ENCODE data around the gene NUDT13. TPM values are rescaled to one million over a fixed set of nuclear protein-coding genes. Genes with fewer than 3 reads are reported as not detected.

Gene NUDT13
- total RNA-seq, 1 experiment from 2014 or later = 2.9 TPM

DNA sequence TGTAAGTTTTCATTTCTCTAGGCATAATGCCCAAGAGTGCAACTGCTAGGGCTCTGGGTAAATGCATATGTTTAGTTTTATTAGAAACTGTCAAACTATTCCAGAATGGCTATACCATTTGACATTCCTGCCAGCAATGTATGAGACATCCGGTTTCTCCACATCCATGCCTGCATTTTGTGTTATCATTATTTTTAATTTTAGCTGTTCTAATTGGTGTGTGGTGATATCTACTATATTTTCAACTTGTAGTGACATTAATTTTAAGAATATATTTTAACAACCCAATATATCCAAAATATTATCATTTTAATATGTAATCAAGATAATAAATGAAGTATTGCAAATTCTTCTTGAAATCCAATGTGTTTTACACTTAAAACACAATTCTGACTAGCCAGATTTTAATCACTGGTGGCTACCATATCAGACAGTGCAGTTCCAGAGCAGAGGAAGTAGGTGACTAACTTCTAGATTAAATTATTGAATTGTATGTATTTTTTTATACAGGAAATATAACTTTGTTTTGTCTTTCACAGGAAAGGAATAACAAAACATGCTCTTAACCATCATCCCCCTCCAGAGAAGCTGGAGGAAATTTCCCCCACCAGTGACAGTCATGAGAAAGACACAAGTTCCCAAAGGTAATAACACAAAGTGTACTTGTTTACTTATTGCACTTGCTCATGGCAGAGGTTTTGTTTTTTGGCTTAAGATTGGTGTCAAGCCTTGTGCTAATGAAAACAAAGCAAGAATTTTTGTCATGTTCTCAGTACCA lies 64.1 kb downstream of the NUDT13 start:
- POLR2A ChIA-PET = no interaction called here
- ATAC-seq = no peak
- H3K9me3 Mint-ChIP-seq = no peaks in the 10 kb centered on the region
- CTCF ChIA-PET = no interaction called here
- H3K27me3 Mint-ChIP-seq (ENCODE audit: low read depth) = no peaks in the 10 kb centered on the region
- H3K4me1 Mint-ChIP-seq = no peaks in the 10 kb centered on the region
- H3K4me3 Mint-ChIP-seq = no peak overlapping the region
- TF ChIP-seq, protein P1, sequence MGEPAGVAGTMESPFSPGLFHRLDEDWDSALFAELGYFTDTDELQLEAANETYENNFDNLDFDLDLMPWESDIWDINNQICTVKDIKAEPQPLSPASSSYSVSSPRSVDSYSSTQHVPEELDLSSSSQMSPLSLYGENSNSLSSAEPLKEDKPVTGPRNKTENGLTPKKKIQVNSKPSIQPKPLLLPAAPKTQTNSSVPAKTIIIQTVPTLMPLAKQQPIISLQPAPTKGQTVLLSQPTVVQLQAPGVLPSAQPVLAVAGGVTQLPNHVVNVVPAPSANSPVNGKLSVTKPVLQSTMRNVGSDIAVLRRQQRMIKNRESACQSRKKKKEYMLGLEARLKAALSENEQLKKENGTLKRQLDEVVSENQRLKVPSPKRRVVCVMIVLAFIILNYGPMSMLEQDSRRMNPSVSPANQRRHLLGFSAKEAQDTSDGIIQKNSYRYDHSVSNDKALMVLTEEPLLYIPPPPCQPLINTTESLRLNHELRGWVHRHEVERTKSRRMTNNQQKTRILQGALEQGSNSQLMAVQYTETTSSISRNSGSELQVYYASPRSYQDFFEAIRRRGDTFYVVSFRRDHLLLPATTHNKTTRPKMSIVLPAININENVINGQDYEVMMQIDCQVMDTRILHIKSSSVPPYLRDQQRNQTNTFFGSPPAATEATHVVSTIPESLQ (CRISPR knock-in tag; IDR thresholded peaks at IDR 0.05) = no peak
- no peak for TF ChIP-seq NFYB (CRISPR knock-in tag; conservative IDR thresholded peaks at IDR 0.05; ENCODE audit: low read depth)
- no peak for TF ChIP-seq NR3C1 (CRISPR knock-in tag; conservative IDR thresholded peaks at IDR 0.05; ENCODE audit: low read depth)
- TF ChIP-seq HMGA2 (CRISPR knock-in tag; IDR thresholded peaks at IDR 0.05) = no peak
- TF ChIP-seq, protein P2, sequence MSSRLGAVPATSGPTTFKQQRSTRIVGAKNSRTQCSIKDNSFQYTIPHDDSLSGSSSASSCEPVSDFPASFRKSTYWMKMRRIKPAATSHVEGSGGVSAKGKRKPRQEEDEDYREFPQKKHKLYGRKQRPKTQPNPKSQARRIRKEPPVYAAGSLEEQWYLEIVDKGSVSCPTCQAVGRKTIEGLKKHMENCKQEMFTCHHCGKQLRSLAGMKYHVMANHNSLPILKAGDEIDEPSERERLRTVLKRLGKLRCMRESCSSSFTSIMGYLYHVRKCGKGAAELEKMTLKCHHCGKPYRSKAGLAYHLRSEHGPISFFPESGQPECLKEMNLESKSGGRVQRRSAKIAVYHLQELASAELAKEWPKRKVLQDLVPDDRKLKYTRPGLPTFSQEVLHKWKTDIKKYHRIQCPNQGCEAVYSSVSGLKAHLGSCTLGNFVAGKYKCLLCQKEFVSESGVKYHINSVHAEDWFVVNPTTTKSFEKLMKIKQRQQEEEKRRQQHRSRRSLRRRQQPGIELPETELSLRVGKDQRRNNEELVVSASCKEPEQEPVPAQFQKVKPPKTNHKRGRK (CRISPR knock-in tag; IDR thresholded peaks at IDR 0.05; ENCODE audit: borderline replicate concordance) = no peak
- TF ChIP-seq, protein P3, sequence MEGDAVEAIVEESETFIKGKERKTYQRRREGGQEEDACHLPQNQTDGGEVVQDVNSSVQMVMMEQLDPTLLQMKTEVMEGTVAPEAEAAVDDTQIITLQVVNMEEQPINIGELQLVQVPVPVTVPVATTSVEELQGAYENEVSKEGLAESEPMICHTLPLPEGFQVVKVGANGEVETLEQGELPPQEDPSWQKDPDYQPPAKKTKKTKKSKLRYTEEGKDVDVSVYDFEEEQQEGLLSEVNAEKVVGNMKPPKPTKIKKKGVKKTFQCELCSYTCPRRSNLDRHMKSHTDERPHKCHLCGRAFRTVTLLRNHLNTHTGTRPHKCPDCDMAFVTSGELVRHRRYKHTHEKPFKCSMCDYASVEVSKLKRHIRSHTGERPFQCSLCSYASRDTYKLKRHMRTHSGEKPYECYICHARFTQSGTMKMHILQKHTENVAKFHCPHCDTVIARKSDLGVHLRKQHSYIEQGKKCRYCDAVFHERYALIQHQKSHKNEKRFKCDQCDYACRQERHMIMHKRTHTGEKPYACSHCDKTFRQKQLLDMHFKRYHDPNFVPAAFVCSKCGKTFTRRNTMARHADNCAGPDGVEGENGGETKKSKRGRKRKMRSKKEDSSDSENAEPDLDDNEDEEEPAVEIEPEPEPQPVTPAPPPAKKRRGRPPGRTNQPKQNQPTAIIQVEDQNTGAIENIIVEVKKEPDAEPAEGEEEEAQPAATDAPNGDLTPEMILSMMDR (IDR thresholded peaks at IDR 0.05) = no peak
- TF ChIP-seq, protein P4, sequence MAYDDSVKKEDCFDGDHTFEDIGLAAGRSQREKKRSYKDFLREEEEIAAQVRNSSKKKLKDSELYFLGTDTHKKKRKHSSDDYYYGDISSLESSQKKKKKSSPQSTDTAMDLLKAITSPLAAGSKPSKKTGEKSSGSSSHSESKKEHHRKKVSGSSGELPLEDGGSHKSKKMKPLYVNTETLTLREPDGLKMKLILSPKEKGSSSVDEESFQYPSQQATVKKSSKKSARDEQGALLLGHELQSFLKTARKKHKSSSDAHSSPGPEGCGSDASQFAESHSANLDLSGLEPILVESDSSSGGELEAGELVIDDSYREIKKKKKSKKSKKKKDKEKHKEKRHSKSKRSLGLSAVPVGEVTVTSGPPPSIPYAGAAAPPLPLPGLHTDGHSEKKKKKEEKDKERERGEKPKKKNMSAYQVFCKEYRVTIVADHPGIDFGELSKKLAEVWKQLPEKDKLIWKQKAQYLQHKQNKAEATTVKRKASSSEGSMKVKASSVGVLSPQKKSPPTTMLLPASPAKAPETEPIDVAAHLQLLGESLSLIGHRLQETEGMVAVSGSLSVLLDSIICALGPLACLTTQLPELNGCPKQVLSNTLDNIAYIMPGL (CRISPR knock-in tag; IDR thresholded peaks at IDR 0.05) = no peak
- TF ChIP-seq, protein P5, sequence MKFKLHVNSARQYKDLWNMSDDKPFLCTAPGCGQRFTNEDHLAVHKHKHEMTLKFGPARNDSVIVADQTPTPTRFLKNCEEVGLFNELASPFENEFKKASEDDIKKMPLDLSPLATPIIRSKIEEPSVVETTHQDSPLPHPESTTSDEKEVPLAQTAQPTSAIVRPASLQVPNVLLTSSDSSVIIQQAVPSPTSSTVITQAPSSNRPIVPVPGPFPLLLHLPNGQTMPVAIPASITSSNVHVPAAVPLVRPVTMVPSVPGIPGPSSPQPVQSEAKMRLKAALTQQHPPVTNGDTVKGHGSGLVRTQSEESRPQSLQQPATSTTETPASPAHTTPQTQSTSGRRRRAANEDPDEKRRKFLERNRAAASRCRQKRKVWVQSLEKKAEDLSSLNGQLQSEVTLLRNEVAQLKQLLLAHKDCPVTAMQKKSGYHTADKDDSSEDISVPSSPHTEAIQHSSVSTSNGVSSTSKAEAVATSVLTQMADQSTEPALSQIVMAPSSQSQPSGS (CRISPR knock-in tag; IDR thresholded peaks at IDR 0.05; ENCODE audit: borderline replicate concordance, low read depth) = no peak
- TF ChIP-seq ESRRA (CRISPR knock-in tag; IDR thresholded peaks at IDR 0.05; ENCODE audit: borderline replicate concordance) = no peak
- TF ChIP-seq ZNF671 (CRISPR knock-in tag; IDR thresholded peaks at IDR 0.05) = no peak
- TF ChIP-seq, protein P6, sequence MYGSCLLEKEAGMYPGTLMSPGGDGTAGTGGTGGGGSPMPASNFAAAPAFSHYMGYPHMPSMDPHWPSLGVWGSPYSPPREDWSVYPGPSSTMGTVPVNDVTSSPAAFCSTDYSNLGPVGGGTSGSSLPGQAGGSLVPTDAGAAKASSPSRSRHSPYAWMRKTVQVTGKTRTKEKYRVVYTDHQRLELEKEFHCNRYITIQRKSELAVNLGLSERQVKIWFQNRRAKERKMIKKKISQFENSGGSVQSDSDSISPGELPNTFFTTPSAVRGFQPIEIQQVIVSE (CRISPR knock-in tag; IDR thresholded peaks at IDR 0.05; ENCODE audit: borderline replicate concordance) = no peak
- no peak for TF ChIP-seq EMX1 (CRISPR knock-in tag; IDR thresholded peaks at IDR 0.05)
- no peak for TF ChIP-seq RORB (CRISPR knock-in tag; IDR thresholded peaks at IDR 0.05)
- no peak for TF ChIP-seq FOXP1 (CRISPR knock-in tag; IDR thresholded peaks at IDR 0.05; ENCODE audit: borderline replicate concordance)
- TF ChIP-seq, protein P7, sequence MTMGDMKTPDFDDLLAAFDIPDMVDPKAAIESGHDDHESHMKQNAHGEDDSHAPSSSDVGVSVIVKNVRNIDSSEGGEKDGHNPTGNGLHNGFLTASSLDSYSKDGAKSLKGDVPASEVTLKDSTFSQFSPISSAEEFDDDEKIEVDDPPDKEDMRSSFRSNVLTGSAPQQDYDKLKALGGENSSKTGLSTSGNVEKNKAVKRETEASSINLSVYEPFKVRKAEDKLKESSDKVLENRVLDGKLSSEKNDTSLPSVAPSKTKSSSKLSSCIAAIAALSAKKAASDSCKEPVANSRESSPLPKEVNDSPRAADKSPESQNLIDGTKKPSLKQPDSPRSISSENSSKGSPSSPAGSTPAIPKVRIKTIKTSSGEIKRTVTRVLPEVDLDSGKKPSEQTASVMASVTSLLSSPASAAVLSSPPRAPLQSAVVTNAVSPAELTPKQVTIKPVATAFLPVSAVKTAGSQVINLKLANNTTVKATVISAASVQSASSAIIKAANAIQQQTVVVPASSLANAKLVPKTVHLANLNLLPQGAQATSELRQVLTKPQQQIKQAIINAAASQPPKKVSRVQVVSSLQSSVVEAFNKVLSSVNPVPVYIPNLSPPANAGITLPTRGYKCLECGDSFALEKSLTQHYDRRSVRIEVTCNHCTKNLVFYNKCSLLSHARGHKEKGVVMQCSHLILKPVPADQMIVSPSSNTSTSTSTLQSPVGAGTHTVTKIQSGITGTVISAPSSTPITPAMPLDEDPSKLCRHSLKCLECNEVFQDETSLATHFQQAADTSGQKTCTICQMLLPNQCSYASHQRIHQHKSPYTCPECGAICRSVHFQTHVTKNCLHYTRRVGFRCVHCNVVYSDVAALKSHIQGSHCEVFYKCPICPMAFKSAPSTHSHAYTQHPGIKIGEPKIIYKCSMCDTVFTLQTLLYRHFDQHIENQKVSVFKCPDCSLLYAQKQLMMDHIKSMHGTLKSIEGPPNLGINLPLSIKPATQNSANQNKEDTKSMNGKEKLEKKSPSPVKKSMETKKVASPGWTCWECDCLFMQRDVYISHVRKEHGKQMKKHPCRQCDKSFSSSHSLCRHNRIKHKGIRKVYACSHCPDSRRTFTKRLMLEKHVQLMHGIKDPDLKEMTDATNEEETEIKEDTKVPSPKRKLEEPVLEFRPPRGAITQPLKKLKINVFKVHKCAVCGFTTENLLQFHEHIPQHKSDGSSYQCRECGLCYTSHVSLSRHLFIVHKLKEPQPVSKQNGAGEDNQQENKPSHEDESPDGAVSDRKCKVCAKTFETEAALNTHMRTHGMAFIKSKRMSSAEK (CRISPR knock-in tag; IDR thresholded peaks at IDR 0.05; ENCODE audit: borderline replicate concordance) = no peak
- TF ChIP-seq, protein P8, sequence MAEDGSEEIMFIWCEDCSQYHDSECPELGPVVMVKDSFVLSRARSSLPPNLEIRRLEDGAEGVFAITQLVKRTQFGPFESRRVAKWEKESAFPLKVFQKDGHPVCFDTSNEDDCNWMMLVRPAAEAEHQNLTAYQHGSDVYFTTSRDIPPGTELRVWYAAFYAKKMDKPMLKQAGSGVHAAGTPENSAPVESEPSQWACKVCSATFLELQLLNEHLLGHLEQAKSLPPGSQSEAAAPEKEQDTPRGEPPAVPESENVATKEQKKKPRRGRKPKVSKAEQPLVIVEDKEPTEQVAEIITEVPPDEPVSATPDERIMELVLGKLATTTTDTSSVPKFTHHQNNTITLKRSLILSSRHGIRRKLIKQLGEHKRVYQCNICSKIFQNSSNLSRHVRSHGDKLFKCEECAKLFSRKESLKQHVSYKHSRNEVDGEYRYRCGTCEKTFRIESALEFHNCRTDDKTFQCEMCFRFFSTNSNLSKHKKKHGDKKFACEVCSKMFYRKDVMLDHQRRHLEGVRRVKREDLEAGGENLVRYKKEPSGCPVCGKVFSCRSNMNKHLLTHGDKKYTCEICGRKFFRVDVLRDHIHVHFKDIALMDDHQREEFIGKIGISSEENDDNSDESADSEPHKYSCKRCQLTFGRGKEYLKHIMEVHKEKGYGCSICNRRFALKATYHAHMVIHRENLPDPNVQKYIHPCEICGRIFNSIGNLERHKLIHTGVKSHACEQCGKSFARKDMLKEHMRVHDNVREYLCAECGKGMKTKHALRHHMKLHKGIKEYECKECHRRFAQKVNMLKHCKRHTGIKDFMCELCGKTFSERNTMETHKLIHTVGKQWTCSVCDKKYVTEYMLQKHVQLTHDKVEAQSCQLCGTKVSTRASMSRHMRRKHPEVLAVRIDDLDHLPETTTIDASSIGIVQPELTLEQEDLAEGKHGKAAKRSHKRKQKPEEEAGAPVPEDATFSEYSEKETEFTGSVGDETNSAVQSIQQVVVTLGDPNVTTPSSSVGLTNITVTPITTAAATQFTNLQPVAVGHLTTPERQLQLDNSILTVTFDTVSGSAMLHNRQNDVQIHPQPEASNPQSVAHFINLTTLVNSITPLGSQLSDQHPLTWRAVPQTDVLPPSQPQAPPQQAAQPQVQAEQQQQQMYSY (CRISPR knock-in tag; IDR thresholded peaks at IDR 0.05) = no peak
- TF ChIP-seq ATF1 (CRISPR knock-in tag; IDR thresholded peaks at IDR 0.05) = no peak
- TF ChIP-seq ZNF396 (CRISPR knock-in tag; IDR thresholded peaks at IDR 0.05; ENCODE audit: borderline replicate concordance) = no peak
- DNase-seq (ENCODE audit: low spot score) = no peak
- H3K36me3 Mint-ChIP-seq = peaks cover 3% of the 10 kb centered on the region; the same call in 1 of the 2 replicates
- H3K27ac Mint-ChIP-seq = no peak overlapping the region
